HL-60 (cell line): ENCODE data around the gene SFXN5.

Experiments
- DNase-seq, 2 experiments: peaks; one replicate each; pipeline ENCODE4 v3.0.0-alpha.2; 2010 to 2020; ENCODE audit warnings: low read depth in 1 of 2, low spot score in 1 of 2
- H3K27ac ChIP-seq: fragments of 250-450 bp; sonication (Bioruptor Pico); replicated peaks from 2 replicates; pipeline ENCODE4 v1.5.1; 2020; ENCODE audit warnings: mild to moderate bottlenecking, moderate library complexity
- H3K27me3 ChIP-seq: fragments of 250-450 bp; sonication (Bioruptor Pico); 2 replicates; pipeline ENCODE4 v1.5.1; 2021; ENCODE audit warnings: mild to moderate bottlenecking, moderate library complexity; ENCODE audit not compliant: insufficient read depth, poor library complexity, severe bottlenecking
- H3K4me3 ChIP-seq: replicated peaks from 2 replicates; pipeline ENCODE4 v1.5.1; 2011; ENCODE audit warnings: mild to moderate bottlenecking, control low read depth, low read length; ENCODE audit not compliant: insufficient read depth
- GABPA ChIP-seq: IDR thresholded peaks from 2 replicates; pipeline ENCODE4 v1.6.1; 2012; ENCODE audit warnings: low read depth
- POLR2AphosphoS5 ChIP-seq: IDR thresholded peaks from 2 replicates; pipeline ENCODE4 v1.6.1; 2012; ENCODE audit warnings: low read depth
- SPI1 ChIP-seq: IDR thresholded peaks from 2 replicates; pipeline ENCODE4 v1.6.1; 2012; ENCODE audit warnings: low read depth, mild to moderate bottlenecking, borderline replicate concordance
- TF ChIP-seq, protein P1 (sequence below): IDR thresholded peaks from 2 replicates; pipeline ENCODE4 v1.6.1; 2012; ENCODE audit warnings: low read depth; ENCODE audit not compliant: insufficient replicate concordance
- TF ChIP-seq, protein P2 (sequence below): IDR thresholded peaks from one replicate; pipeline ENCODE4 v1.5.1; 2011; ENCODE audit warnings: low read length, control low read depth, inconsistent platforms; ENCODE audit not compliant: insufficient read depth

The SFXN5 gene

DNA sequence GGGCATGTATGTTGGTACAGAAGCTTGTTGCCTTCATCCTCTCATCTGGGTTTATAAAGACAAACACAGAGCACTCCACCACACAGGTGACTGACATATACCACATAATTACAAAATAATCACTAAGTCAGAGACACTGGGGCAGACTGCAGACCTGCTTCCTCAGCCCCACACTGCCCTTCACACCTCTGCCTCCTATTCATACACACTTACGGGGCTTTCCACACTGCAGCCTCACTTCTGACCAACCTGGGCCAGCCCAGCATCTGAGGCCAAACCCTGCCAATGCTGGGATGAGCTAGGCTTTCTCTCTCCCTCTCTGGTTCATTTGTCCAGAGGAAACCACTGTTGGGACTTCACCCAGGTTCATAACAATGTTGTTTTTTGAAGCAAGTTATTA is 149.7 kb downstream of the SFXN5 start:
- no peak overlapping the region for H3K4me3 ChIP-seq
- no peak overlapping the region for H3K27ac ChIP-seq
- no peak for DNase-seq
- TF ChIP-seq, protein P1, sequence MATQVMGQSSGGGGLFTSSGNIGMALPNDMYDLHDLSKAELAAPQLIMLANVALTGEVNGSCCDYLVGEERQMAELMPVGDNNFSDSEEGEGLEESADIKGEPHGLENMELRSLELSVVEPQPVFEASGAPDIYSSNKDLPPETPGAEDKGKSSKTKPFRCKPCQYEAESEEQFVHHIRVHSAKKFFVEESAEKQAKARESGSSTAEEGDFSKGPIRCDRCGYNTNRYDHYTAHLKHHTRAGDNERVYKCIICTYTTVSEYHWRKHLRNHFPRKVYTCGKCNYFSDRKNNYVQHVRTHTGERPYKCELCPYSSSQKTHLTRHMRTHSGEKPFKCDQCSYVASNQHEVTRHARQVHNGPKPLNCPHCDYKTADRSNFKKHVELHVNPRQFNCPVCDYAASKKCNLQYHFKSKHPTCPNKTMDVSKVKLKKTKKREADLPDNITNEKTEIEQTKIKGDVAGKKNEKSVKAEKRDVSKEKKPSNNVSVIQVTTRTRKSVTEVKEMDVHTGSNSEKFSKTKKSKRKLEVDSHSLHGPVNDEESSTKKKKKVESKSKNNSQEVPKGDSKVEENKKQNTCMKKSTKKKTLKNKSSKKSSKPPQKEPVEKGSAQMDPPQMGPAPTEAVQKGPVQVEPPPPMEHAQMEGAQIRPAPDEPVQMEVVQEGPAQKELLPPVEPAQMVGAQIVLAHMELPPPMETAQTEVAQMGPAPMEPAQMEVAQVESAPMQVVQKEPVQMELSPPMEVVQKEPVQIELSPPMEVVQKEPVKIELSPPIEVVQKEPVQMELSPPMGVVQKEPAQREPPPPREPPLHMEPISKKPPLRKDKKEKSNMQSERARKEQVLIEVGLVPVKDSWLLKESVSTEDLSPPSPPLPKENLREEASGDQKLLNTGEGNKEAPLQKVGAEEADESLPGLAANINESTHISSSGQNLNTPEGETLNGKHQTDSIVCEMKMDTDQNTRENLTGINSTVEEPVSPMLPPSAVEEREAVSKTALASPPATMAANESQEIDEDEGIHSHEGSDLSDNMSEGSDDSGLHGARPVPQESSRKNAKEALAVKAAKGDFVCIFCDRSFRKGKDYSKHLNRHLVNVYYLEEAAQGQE: no peak
- TF ChIP-seq SPI1 (no peak), POLR2AphosphoS5 (no peak), GABPA (no peak)
- TF ChIP-seq, protein P2, sequence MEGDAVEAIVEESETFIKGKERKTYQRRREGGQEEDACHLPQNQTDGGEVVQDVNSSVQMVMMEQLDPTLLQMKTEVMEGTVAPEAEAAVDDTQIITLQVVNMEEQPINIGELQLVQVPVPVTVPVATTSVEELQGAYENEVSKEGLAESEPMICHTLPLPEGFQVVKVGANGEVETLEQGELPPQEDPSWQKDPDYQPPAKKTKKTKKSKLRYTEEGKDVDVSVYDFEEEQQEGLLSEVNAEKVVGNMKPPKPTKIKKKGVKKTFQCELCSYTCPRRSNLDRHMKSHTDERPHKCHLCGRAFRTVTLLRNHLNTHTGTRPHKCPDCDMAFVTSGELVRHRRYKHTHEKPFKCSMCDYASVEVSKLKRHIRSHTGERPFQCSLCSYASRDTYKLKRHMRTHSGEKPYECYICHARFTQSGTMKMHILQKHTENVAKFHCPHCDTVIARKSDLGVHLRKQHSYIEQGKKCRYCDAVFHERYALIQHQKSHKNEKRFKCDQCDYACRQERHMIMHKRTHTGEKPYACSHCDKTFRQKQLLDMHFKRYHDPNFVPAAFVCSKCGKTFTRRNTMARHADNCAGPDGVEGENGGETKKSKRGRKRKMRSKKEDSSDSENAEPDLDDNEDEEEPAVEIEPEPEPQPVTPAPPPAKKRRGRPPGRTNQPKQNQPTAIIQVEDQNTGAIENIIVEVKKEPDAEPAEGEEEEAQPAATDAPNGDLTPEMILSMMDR: no peak
- peaks cover 91% of the 10 kb centered on the region for H3K27me3 ChIP-seq

DNA sequence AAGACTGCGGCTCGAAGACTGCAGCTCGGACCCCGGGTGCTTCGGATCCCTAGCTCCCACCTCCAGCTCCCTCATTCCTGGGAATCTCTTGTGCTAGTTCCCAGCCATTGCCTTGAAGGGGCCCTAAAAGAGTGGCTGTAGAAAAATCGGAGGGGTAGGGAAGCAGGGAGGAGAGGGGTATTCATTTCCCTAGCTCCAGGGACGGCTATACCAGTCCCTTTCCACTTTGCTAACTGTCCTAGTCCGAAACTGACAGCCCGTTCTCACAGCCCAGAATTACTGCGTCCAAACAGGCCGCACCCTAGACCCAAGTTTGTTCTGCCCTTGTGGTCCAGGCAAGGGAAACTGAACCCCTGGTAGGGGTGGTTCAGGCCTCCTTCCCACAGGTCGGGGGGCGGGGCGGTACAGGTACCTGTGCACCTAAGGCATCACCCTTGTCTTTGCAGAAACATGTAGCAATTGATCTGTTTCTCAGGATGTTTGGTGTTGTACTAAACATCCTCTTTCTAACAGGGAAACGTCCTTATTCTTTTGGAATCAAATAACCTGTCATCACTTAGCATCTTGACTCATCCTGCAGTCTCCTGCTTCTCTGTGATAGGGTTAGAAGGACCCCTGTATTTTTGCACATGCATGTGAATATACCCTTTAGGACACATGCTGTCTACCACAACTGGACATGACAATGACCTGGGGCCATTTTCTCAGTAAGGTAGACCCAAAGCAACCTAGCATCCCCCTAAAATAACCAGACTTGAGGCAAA is 150.2 kb downstream of the SFXN5 start:
- TF ChIP-seq GABPA: no peak
- TF ChIP-seq, protein P1: no peak
- TF ChIP-seq POLR2AphosphoS5: no peak
- no peak for TF ChIP-seq SPI1
- TF ChIP-seq, protein P2: no peak
- Histone ChIP-seq H3K27ac (no peak overlapping the region), H3K27me3 (peaks cover 91% of the 10 kb centered on the region), H3K4me3 (no peak overlapping the region)
- DNase-seq: no peak

DNA sequence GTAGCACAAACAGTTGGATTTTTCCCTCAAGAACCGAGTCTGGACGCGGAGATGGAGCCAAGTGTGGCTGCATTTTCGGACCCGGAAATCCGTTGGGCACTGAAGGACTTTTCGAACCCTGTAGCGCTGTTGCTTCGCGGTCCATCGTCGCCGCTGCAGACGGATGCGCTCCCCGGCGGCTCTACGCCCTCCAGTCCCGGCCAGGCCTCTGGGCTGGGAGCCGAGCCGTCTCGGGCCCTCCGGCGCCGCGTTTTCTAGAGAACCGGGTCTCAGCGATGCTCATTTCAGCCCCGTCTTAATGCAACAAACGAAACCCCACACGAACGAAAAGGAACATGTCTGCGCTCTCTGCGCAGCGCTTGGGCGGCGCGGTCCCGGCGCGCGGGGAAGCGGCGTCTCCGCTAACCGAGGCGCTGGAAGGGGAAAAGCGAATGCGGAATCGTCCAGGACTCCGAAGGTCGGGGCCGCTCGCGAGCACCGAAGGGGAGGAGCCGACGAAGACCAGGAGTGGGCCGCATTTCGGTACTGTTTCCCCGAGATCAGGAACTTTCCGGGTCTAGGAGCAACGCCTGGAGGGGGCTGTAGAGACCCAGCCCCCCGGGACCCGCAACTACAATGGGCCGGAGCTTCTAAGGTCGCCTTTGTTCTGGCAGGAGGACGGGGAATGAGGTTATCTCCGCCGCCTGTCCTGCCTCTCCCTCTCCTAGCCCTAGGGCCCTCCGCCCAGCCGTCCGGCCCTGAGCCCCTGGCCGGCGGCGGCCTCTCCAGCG is 151.0 kb downstream of the SFXN5 start:
- TF ChIP-seq GABPA (no peak), POLR2AphosphoS5 (no peak), SPI1 (no peak)
- TF ChIP-seq, protein P2: no peak
- TF ChIP-seq, protein P1: no peak
- H3K4me3 ChIP-seq: no peak overlapping the region
- H3K27ac ChIP-seq: no peak overlapping the region
- peaks cover 91% of the 10 kb centered on the region for H3K27me3 ChIP-seq
- DNase-seq: no peak
